GM12878 (cell line): ENCODE results near the gene CSRNP2.

ENCODE experiments used
- CTCF ChIP-seq, 3 experiments: IDR thresholded peaks in 2 of 3; conservative IDR thresholded peaks in 1 of 3; 2 replicates each; pipeline ENCODE4 v1.5.1; 2011; ENCODE audit warnings: low read depth in 3 of 3, low read length in 3 of 3, mild to moderate bottlenecking in 3 of 3, control low read depth in 2 of 3, moderate library complexity in 2 of 3, inconsistent platforms in 1 of 3, mixed read lengths in 1 of 3; ENCODE audit not compliant: control insufficient read depth in 2 of 3, insufficient read depth in 1 of 3; ENCODE audit errors: extremely low read depth in 1 of 3
- GABPA ChIP-seq: IDR thresholded peaks from 2 replicates; pipeline ENCODE4 v1.6.1; 2014; ENCODE audit warnings: antibody characterized with exemption, low read depth, mild to moderate bottlenecking, inconsistent platforms
- MAX ChIP-seq: IDR thresholded peaks from 2 replicates; pipeline ENCODE4 v1.6.1; 2012; ENCODE audit warnings: low read depth, low read length, improper control_type of control experiment
- NRF1 ChIP-seq: conservative IDR thresholded peaks from 2 replicates; pipeline ENCODE4 v1.6.1; 2011; ENCODE audit warnings: mild to moderate bottlenecking, low read depth, low read length, improper control_type of control experiment
- RAD21 ChIP-seq: IDR thresholded peaks from 2 replicates; pipeline ENCODE4 v1.6.1; 2011; ENCODE audit warnings: mild to moderate bottlenecking, low read depth, low read length, moderate library complexity; ENCODE audit not compliant: insufficient read depth
- RAD51 ChIP-seq: fragments of 450-650 bp; IDR thresholded peaks from 2 replicates; pipeline ENCODE4 v1.6.1; 2016; ENCODE audit warnings: moderate library complexity, mild to moderate bottlenecking, inconsistent platforms
- RB1 ChIP-seq: fragments of 450-650 bp; formaldehyde crosslinking; IDR thresholded peaks from 2 replicates; pipeline ENCODE4 v1.6.1; 2017; ENCODE audit warnings: mild to moderate bottlenecking, borderline replicate concordance
- SIN3A ChIP-seq: IDR thresholded peaks from 2 replicates; pipeline ENCODE4 v1.6.1; 2012; ENCODE audit warnings: low read depth, low read length, improper control_type of control experiment
- YY1 ChIP-seq: IDR thresholded peaks from 2 replicates; pipeline ENCODE4 v1.6.1; 2011; ENCODE audit warnings: low read depth, mild to moderate bottlenecking, low read length
- ZNF217 ChIP-seq: fragments of 450-650 bp; IDR thresholded peaks from 2 replicates; pipeline ENCODE4 v1.6.1; 2017; ENCODE audit warnings: antibody characterized with exemption, mild to moderate bottlenecking

GRCh38 chr12:51132693-51133092 lies 49.3 kb upstream of the CSRNP2 start:
- TF ChIP-seq RAD21: no peak
- TF ChIP-seq CTCF (IDR thresholded peaks at IDR 0.05 in 2 of 3, conservative IDR thresholded peaks at IDR 0.05 in 1 of 3; ENCODE audit: control insufficient read depth in 2 of 3, extremely low read depth in 1 of 3, insufficient read depth in 1 of 3, low read depth in 3 of 3, low read length in 3 of 3): no peak
- no peak for TF ChIP-seq ZNF217
- TF ChIP-seq YY1: no peak
- no peak for TF ChIP-seq MAX
- no peak for TF ChIP-seq RAD51
- TF ChIP-seq GABPA: no peak
- TF ChIP-seq SIN3A: no peak
- no peak for TF ChIP-seq RB1
- TF ChIP-seq NRF1: no peak
